Measurements from ENCODE around the gene SDCBP2.

SDCBP2 gene, protein sequence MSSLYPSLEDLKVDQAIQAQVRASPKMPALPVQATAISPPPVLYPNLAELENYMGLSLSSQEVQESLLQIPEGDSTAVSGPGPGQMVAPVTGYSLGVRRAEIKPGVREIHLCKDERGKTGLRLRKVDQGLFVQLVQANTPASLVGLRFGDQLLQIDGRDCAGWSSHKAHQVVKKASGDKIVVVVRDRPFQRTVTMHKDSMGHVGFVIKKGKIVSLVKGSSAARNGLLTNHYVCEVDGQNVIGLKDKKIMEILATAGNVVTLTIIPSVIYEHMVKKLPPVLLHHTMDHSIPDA

GRCh38 chr20:1328680-1329330 lies at the start of gene SDCBP2:
SDCBP2 (minus strand) TSS chr20:1329139; CDS start chr20:1320416, 8,723 bp downstream.
- DNase-seq, result no peak

DNA sequence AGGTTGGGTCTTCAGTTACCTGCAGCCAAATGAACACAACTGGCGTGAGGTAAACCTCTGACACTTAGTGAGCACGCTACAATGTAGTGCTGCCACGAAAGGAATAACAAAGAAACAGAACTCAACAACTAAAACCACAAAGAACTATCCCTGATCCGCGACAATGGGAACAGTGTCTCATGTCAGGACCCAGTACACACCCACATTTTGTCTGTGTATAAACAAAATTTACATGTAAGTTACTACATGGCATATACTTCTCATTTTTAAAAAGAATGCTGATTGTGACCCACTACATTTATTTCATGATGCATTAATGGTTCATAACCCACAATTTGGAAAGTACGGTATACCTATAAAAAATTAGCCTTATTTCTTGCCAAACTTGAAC lies 49.8 kb upstream of the SDCBP2 start:
- DNase-seq, result no peak

GRCh38 chr20:1377984-1378734 lies 49.2 kb upstream of the SDCBP2 start:
- DNase-seq, result no peak

- DNase-seq, result no peak
Observed at GRCh38 chr20:1377341-1377871, 48.5 kb upstream of the SDCBP2 start.

DNA sequence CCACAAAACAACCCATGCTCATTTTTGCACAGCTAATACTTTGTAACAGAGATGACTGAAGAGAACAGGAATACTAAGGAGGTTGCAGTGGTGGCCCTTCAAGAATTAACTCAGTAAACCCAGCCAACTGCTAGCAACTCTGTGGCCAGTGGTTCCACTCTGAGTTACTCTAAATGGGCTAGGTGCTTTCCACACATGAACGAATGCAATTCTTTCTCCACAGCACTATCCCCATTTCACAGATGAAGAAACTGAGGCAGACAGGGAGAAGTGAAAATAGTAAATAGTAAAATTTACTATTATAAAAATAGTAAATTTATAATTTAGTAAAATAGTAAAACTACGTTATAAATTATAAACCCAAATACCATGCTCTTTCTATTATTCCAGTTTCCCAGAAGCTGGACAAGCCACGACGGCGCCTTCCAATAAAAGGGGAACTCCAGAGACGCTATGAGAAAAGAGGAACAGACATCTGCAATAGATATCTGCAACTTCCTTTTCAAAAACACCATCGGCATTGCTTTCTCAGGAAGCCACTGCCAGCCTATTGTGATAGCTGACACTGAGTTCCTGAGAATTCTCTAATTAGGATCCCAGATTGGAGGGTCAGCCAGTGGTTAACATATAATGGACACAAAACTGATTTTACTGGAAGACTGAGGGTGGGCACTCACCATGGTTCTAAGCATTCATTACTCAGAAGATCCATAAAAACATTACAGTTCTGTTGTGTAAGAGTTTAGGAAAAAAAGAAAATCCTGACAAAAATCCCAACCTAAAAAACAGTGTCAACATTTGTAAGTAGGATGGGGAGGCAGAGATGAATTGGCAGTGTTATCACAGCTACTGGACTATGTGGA lies 47.7 kb upstream of the SDCBP2 start:
- DNase-seq, result no peak

DNA sequence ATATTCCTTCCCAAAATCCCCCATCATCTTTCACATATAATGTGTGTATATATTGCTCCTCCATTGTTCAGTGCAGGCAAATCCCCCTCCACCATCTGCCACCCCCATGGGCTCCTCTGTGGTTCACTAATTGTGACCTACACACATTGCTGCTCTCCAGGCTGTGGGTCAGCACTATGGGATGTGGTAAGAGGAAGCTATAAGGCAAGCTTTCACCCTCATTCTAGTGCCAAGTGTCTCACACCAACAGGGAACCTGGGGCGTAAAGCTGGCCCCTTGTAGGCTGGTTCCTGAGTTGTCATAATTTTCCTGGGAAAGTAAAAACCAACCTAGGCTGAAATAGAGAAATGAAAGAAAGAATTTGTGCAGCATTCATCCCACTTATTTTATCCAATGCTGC lies 47.1 kb upstream of the SDCBP2 start:
- DNase-seq, result no peak

GRCh38 chr20:1375515-1375914 lies 46.6 kb upstream of the SDCBP2 start:
- DNase-seq, result no peak

DNA sequence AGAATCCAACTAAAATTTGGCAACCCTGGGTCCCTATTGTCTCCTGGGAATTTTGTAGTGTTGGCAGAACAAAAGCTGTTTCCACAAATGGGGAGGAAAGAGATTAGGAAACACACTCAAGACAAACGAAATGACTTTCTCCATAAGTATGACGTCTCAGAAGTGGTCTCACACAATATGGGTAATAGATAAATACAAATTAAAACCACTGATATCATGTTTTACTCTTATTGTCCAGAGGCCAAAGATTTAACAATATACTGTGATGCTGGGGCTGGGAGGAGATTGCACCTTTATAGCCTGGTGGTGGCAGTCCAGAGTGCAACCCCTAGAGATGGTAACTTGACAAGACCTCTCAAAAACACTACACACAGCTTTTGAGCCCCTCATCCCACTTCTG lies 45.3 kb upstream of the SDCBP2 start:
- DNase-seq, result no peak

DNA sequence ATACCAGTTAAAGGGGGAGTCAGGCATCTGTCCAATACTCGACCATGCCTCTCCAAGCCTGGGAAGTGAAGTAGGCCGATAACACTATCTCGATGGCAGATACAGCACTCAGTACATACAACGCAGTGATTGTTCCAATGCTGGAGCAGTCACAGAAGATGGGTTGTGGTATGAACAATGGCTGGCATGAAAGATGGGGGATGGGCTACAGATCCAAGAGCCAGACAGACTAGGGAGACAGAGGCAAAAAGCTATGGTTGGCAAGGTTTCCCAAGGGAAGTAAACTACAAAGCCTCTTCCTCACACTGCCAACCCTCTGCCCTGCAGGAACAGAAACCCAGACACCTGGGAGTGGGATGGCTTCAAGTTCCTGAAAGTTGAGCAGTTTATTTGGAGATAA lies 44.7 kb upstream of the SDCBP2 start:
- no peak for DNase-seq

GRCh38 chr20:1373036-1373435 lies 44.1 kb upstream of the SDCBP2 start:
- no peak for DNase-seq

DNA sequence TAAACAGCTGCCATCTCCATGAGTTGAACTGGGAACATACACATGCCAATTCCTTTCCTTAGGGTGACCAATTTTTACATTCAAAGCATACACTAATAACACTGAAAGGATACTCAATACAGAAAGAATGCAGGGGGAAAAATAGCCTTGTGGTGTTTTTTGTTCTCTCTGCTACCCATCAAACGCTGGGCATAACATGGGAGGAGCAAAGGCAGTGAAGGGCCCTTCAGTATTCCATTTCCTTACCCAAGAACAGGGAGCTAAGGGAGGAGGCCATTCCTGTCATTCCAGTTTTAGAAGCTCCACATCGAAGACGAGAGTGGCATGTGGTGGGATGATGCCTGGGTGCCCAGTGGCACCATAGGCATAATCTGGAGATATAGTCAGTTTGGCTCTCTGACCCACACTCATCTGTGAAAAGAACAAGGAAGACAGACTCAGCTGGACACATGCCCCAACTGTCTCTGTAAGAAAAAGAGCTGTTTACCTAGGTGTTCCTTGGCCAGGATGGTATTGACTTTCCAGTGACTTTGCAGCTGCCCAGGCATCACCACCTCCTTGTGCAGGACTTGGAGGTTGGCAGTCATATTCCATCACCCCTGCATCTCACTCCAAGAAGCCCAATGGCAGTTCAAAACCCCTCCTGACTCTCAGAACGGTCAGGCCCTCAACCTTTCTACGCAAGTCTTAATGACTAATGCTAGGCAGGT lies 43.0 kb upstream of the SDCBP2 start:
- DNase-seq, result no peak

DNA sequence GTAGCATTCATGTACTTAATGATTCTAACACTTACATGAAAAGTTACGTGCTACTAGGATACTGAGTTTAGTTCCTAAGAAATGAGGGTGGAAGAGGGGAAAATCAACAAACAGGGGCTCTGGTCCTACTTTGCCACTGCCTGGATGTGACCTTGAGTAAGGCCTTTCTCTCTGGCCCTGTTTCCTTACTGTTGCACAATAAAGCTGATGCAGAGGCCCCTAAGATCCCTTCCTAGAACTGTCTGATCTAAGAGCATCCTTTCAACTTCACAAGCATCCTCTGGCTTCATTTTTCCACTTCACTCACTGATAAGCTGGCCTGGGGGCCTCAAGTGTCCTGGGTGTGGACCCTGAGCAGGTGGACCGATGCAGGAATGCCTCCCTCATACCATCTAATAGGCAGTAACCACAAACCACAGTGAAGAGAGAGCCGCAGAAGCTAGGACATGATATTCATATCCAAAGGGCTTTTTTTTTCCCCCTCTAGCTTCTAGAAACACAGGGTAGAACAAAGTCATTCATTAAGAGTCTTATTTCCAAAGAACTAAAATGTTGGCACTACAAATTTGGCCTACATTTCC lies 42.4 kb upstream of the SDCBP2 start:
- DNase-seq, result no peak

GRCh38 chr20:1370548-1371110 lies 41.7 kb upstream of the SDCBP2 start:
- no peak for DNase-seq

GRCh38 chr20:1369970-1370369 lies 41.0 kb upstream of the SDCBP2 start:
- no peak for DNase-seq

- no peak for DNase-seq
Observed at GRCh38 chr20:1368448-1369199, 39.7 kb upstream of the SDCBP2 start.

DNA sequence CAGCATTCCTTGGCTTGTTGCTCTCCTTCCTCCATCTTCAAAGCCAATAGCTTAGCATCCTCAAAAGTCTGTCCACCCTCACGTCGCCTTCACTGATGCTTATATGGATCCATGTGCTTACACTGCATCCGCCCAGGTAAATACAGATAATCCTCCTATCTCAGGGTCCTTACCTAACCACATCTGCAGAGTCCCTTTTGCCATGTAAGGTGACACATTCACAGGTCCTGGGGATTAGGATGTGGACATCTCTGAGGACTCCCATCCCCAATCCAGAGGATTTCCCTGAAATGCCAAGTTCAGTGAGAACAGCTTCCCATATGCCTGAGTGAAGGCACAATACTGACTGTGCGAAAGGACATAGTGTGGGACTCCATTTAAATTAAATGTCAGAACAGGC lies 38.5 kb upstream of the SDCBP2 start:
- DNase-seq, result no peak

DNA sequence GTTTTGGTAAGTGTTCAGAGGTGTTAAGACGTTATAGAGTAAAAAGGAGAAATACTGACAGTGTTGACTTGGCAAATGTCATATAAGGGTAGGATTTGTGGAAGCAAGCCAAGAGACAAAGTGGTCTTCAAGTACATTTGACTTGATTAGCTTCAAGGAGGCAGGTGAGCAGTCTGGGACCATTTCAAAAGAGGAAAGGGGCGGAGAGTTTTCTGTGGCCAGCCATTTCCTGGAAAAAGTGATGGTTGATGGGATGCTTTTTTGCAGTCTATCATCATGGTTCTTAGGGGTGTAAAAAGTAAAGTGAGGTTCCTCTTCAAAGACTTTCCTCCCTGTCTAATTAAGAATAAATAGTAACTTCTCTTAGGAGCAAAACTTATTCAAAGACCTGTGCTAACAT lies 35.2 kb upstream of the SDCBP2 start:
- no peak for DNase-seq

DNA sequence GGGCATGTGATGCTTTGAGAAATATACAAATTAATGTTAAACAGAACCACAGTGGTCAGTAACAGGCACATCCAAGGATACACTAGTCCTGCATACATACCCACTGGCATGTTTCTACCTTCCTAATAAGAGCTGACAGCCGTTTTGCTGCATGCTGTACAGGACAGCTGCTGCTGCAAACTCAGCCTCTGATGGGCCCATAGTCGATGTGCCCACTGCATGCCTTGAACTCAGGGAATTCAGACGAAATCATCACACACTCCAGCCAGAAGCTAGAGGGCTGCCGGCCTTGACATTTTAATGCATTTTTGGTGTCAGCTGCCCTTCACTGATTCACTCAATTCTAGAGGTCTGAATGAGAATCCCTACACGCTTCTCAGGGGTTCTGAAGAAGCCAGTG lies 34.6 kb upstream of the SDCBP2 start:
- DNase-seq, result no peak

DNA sequence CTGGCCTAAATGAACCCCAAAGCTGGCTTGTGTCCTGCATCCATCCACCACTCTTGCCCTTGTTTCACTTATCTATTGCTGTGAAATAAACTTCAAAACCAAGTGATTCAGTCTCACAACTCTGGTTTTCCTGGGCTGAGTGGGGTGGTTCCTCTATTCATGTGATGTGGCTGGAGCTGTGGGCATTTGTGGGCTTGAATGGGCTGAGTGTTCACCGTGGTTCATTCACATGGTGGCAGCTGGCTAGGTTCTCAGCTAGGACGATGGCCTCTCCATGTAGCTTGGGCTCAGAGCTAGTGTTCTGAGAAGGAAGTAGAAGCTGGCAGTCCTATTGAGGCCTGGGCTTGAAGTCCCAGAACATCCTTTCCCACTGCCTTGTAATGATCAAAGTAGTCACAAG lies 33.5 kb upstream of the SDCBP2 start:
- DNase-seq, result no peak

DNA sequence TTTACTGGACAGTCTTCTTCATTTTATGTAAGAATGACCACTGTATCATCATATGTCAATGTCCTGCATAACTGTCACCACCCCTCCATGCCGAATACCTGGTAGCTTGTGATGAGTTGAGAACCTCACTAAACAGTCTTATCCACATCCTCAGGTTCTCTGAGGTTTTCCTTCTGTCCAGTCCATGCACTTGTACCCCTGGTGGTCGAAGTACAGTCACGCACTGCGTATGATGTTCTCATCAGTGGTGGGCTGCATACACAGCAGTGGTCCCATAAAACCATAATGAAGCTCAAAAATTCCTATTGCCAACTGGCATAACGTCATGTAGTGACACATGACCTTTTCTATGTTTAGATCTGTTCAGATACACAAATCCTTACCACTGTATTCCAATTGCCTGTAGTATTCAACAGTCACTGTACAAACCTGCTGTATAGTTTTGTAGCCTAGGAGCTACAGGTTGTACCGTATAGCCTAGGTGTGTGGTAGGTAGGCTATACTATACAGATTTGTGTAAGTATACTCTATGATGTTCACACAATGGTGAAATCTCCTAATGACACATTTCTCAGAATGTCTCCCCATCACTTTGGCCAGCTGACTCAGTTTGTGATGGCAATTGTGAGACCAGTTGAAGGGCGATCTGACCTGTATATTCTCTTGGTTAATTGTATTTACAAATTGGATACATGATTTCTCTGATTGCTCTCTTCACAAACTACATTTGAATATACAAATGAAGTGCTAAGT lies 31.3 kb upstream of the SDCBP2 start:
- no peak for DNase-seq

All from NCI-H748 treated with DMSO at 0.1 percent for 48 hours (cell line).